Putamen (tissue), 1 donor: Measurements from ENCODE around the gene MGLL.
"Not testable (repeated sequence)": the region's sequence is repeated elsewhere in the genome, so short reads cannot be mapped to it uniquely, and the experiment has no call there.

Source experiments
- DNase-seq: peaks from one replicate; pipeline ENCODE4 v3.0.0-alpha.2; 2016; ENCODE audit warnings: low spot score

The MGLL gene

GRCh38 chr3:127707851-127708411 lies 114.4 kb downstream of the MGLL start:
- peak; percentile 61 for DNase-seq

GRCh38 chr3:127706785-127707351 lies 115.4 kb downstream of the MGLL start:
- DNase-seq, result no peak

- DNase-seq, result no peak
Observed at GRCh38 chr3:127706312-127706711, 116.0 kb downstream of the MGLL start.

GRCh38 chr3:127704840-127705239 lies 117.5 kb downstream of the MGLL start:
- DNase-seq, result not testable (repeated sequence)

GRCh38 chr3:127702151-127702578 lies 120.2 kb downstream of the MGLL start:
- no peak for DNase-seq

- no peak for DNase-seq
Observed at GRCh38 chr3:127701280-127701911, 120.9 kb downstream of the MGLL start.

GRCh38 chr3:127700406-127700805 lies 121.9 kb downstream of the MGLL start:
- DNase-seq, result no peak

GRCh38 chr3:127699416-127700300 lies 122.7 kb downstream of the MGLL start:
- DNase-seq, result no peak

GRCh38 chr3:127698691-127699415 lies 123.5 kb downstream of the MGLL start:
- no peak for DNase-seq

- DNase-seq, result no peak
Observed at GRCh38 chr3:127698286-127698685, 124.0 kb downstream of the MGLL start.

GRCh38 chr3:127697551-127698240 lies 124.6 kb downstream of the MGLL start:
- peak; percentile 89 for DNase-seq

- no peak for DNase-seq
Observed at GRCh38 chr3:127694467-127695215, 127.7 kb downstream of the MGLL start.

- no peak for DNase-seq
Observed at GRCh38 chr3:127693336-127693843, 128.9 kb downstream of the MGLL start.

- DNase-seq, result no peak
Observed at GRCh38 chr3:127692501-127693335, 129.6 kb downstream of the MGLL start.

GRCh38 chr3:127691974-127692373 lies 130.3 kb downstream of the MGLL start:
- DNase-seq, result no peak

- no peak for DNase-seq
Observed at GRCh38 chr3:127691489-127691888, 130.8 kb downstream of the MGLL start.

- no peak for DNase-seq
Observed at GRCh38 chr3:127690823-127691452, 131.4 kb downstream of the MGLL start.

GRCh38 chr3:127690106-127690505 lies 132.2 kb downstream of the MGLL start:
- no peak for DNase-seq

- DNase-seq, result no peak
Observed at GRCh38 chr3:127689266-127689860, 133.0 kb downstream of the MGLL start.
